Endothelial cell of umbilical vein (primary cell): Measurements from ENCODE around the gene SLC26A4. TPM values are rescaled to one million over a fixed set of nuclear protein-coding genes. Genes with fewer than 3 reads are reported as not detected.

Experiments used
- BruUV-seq: library from RNA; stranded (reverse); fragments of 400-500 nt; replicated peaks from 2 replicates; lab custom pipeline; 2021; lab: Mats Ljungman, UMichigan
- CTCF ChIA-PET: fragments of 300-600, 350-600 bp; sonication (Branson Sonifier 250); formaldehyde crosslinking; loops from one replicate; lab custom pipeline; 2021; ENCODE audit warnings: antibody characterized with exemption, inconsistent platforms; lab: Charles Lee
- POLR2A ChIA-PET: fragments of 300-600, 350-600 bp; sonication (Branson Sonifier 250); formaldehyde crosslinking; loops from one replicate; lab custom pipeline; 2021; ENCODE audit warnings: antibody characterized with exemption, inconsistent platforms; lab: Charles Lee
- DNase-seq: peaks from one replicate; pipeline ENCODE4 v3.0.0-alpha.2; 2011; ENCODE audit warnings: low read depth, low spot score
- FAIRE-seq: peaks from 2 replicates; lab custom pipeline; 2011; peaks lifted over from hg19 to GRCh38; lab: Jason Lieb, UNC
- H2AFZ ChIP-seq: 2 replicates; pipeline ENCODE4 v1.6.0; 2012; ENCODE audit warnings: low read depth, low read length, control low read depth, inconsistent platforms
- H3K27ac ChIP-seq: 2 replicates; pipeline ENCODE4 v1.5.1; 2011; ENCODE audit warnings: low read depth, mild to moderate bottlenecking, control low read depth, low read length, moderate library complexity; ENCODE audit not compliant: insufficient read depth
- H3K27me3 ChIP-seq, 2 experiments: 2 replicates each; pipeline versions ENCODE4 v1.6.0 to v1.6.1; 2011; ENCODE audit warnings: low read length in 2 of 2, mixed read lengths in 1 of 2; ENCODE audit not compliant: control insufficient read depth in 2 of 2, insufficient read depth in 2 of 2
- H3K36me3 ChIP-seq, 2 experiments: 2 replicates in 1 of 2; 3 replicates in 1 of 2; pipeline ENCODE4 v1.5.1; 2011; ENCODE audit warnings: low read length in 2 of 2, mild to moderate bottlenecking in 1 of 2, moderate library complexity in 1 of 2; ENCODE audit not compliant: control insufficient read depth in 2 of 2, insufficient read depth in 2 of 2; ENCODE audit errors: extremely low read depth in 1 of 2
- H3K4me1 ChIP-seq: 3 replicates; pipeline ENCODE4 v1.5.1; 2011; ENCODE audit warnings: mild to moderate bottlenecking, low read length; ENCODE audit not compliant: control insufficient read depth, insufficient read depth; ENCODE audit errors: extremely low read depth
- H3K4me2 ChIP-seq: 2 replicates; pipeline ENCODE4 v1.6.1; 2011; ENCODE audit warnings: low read length, control low read depth, mixed read lengths; ENCODE audit not compliant: insufficient read depth
- H3K4me3 ChIP-seq, 3 experiments: fragments of 200-600 bp in 1 of 3; sonication (generic), shearing (Covaris generic) in 1 of 3; replicated peaks in 1 of 3; 2 replicates each; pipeline ENCODE4 v1.5.1; 2011 to 2016; ENCODE audit warnings: control low read depth in 3 of 3, low read length in 3 of 3, mild to moderate bottlenecking in 2 of 3, inconsistent platforms in 1 of 3, low read depth in 1 of 3, moderate library complexity in 1 of 3; ENCODE audit not compliant: insufficient read depth in 1 of 3
- H3K79me2 ChIP-seq: 2 replicates; pipeline ENCODE4 v1.6.0; 2012; ENCODE audit warnings: low read length, inconsistent platforms; ENCODE audit not compliant: control insufficient read depth, insufficient read depth
- H3K9ac ChIP-seq: replicated peaks from 2 replicates; pipeline ENCODE3; 2011; ENCODE audit warnings: low read length, control low read depth; ENCODE audit not compliant: insufficient read depth; ENCODE audit errors: extremely low read depth
- H3K9me1 ChIP-seq: replicated peaks from 3 replicates; pipeline ENCODE4 v1.6.0; 2011; ENCODE audit warnings: mild to moderate bottlenecking, low read length; ENCODE audit not compliant: control insufficient read depth, insufficient read depth; ENCODE audit errors: extremely low read depth
- H3K9me3 ChIP-seq: replicated peaks from 2 replicates; pipeline ENCODE4 v1.5.1; 2012; ENCODE audit warnings: low read length, inconsistent platforms; ENCODE audit not compliant: control insufficient read depth, insufficient read depth
- H4K20me1 ChIP-seq: replicated peaks from 2 replicates; pipeline ENCODE3; 2011; ENCODE audit warnings: mild to moderate bottlenecking, low read length; ENCODE audit not compliant: control insufficient read depth, insufficient read depth; ENCODE audit errors: extremely low read depth
- EZH2 ChIP-seq: IDR thresholded peaks from 2 replicates; pipeline ENCODE4 v1.6.1; 2012; ENCODE audit warnings: borderline replicate concordance, low read depth, mild to moderate bottlenecking, moderate library complexity, low read length, inconsistent platforms; ENCODE audit not compliant: severe bottlenecking
- FOS ChIP-seq: IDR thresholded peaks from 2 replicates; pipeline ENCODE4 v1.6.1; 2011; ENCODE audit warnings: mild to moderate bottlenecking, low read length, moderate library complexity, borderline replicate concordance; ENCODE audit not compliant: insufficient read depth
- GATA2 ChIP-seq: IDR thresholded peaks from 2 replicates; pipeline ENCODE4 v1.7.0; 2011; ENCODE audit warnings: low read depth, mild to moderate bottlenecking, moderate library complexity, mixed read lengths, low read length; ENCODE audit not compliant: insufficient read length, insufficient read depth
- JUN ChIP-seq: IDR thresholded peaks from 2 replicates; pipeline ENCODE4 v1.6.1; 2011; ENCODE audit warnings: borderline replicate concordance, low read depth; ENCODE audit not compliant: insufficient read length, insufficient read depth
- MYC ChIP-seq: IDR thresholded peaks from one replicate; pipeline ENCODE4 v1.6.1; 2011; ENCODE audit warnings: mild to moderate bottlenecking, low read depth, low read length
- POLR2A ChIP-seq: IDR thresholded peaks from 2 replicates; pipeline ENCODE4 v1.6.1; 2012; ENCODE audit warnings: low read depth, mild to moderate bottlenecking, control low read depth, low read length
- POLR2AphosphoS5 ChIP-seq: IDR thresholded peaks from 2 replicates; pipeline ENCODE4 v1.6.1; 2012; ENCODE audit warnings: low read depth, mild to moderate bottlenecking, control low read depth, low read length, moderate library complexity; ENCODE audit not compliant: insufficient read depth
- dilution Hi-C: fragments of 300-500 bp; cut with MboI; formaldehyde crosslinking; loops from one replicate; pipeline ENCODE4 v1.15.0; 2019; ENCODE audit warnings: low sequenced_read_pairs; ENCODE audit not compliant: extremely low pct_ligation_motif_present
- intact Hi-C: fragments of 100-400 bp; cut with micrococcal nuclease; formaldehyde crosslinking; loops from one replicate; pipeline ENCODE4 v1.10.0; 2022
- polyA plus RNA-seq, 4 experiments: library from polyadenylated mRNA; depleted of rRNA in 3 of 4; stranded (reverse) in 3 of 4; unstranded in 1 of 4; fragments of >200 nt; gene quantifications; 2 replicates each; pipeline versions ENCODE4 v1.2.1 to v1.2.3, GENCODE V29; 2011 to 2012; ENCODE audit warnings: missing spikeins in 1 of 4
- total RNA-seq: library from RNA; stranded (reverse); gene quantifications from 2 replicates; pipeline ENCODE4 v1.2.3, GENCODE V29; 2021
- TF ChIP-seq, protein P1 (sequence below): IDR thresholded peaks from 2 replicates; pipeline ENCODE4 v1.6.1; 2011; ENCODE audit not compliant: insufficient read depth, insufficient read length

Gene SLC26A4
- total and polyA plus RNA-seq, 2 donors (not counting 3 experiments of a cell fraction or from before 2014, with no cell fraction given): 0.77 to 0.79 TPM

DNA sequence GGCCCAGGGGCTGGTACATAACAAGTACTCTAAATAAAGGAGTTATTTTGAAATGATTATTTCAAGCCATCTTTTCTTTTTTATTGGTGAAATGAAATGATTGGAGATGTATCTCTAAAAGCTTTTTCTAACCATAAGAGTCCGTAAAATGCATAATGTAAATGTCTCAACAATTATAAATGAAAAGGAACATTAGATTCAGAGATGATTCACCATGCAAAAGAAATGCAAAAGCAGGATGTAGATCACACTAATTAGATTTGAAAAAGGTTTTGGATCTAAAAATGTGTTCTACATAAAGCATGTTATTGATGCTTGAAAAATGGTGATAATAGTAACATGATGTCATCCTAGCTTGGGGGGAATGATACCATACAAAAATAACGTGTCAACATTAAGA, 15.6 kb downstream of the SLC26A4 start:
- no peak overlapping the region for H3K27ac ChIP-seq
- no peak overlapping the region for H3K4me3 ChIP-seq
- BruUV-seq: no TSS peak
- no peaks in the 10 kb centered on the region for H3K4me1 ChIP-seq
- intact Hi-C loops: no loop called here
- H3K27me3 ChIP-seq: peaks cover 2 to 3% of the 10 kb centered on the region in 2 experiments
- H2AFZ ChIP-seq: no peak overlapping the region
- H4K20me1 ChIP-seq: no peaks in the 10 kb centered on the region
- TF ChIP-seq POLR2AphosphoS5 (no peak), GATA2 (no peak), FOS (no peak), POLR2A (no peak), MYC (no peak), JUN (no peak)
- TF ChIP-seq, protein P1, sequence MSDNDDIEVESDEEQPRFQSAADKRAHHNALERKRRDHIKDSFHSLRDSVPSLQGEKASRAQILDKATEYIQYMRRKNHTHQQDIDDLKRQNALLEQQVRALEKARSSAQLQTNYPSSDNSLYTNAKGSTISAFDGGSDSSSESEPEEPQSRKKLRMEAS: no peak
- H3K4me2 ChIP-seq: no peak overlapping the region
- H3K79me2 ChIP-seq: no peaks in the 10 kb centered on the region
- POLR2A ChIA-PET: no interaction called here
- H3K9me3 ChIP-seq: no peaks in the 10 kb centered on the region
- H3K9ac ChIP-seq: no peak overlapping the region
- no peak for DNase-seq
- no peaks in the 10 kb centered on the region for H3K36me3 ChIP-seq
- dilution Hi-C loops: no loop called here
- FAIRE-seq: no peak
- no peaks in the 10 kb centered on the region for H3K9me1 ChIP-seq
- CTCF ChIA-PET: interaction anchor here (1.1 kb wide), 1 partner anchor 198 kb away, joined by 3 read pairs; no protein-coding TSS in a partner anchor

DNA sequence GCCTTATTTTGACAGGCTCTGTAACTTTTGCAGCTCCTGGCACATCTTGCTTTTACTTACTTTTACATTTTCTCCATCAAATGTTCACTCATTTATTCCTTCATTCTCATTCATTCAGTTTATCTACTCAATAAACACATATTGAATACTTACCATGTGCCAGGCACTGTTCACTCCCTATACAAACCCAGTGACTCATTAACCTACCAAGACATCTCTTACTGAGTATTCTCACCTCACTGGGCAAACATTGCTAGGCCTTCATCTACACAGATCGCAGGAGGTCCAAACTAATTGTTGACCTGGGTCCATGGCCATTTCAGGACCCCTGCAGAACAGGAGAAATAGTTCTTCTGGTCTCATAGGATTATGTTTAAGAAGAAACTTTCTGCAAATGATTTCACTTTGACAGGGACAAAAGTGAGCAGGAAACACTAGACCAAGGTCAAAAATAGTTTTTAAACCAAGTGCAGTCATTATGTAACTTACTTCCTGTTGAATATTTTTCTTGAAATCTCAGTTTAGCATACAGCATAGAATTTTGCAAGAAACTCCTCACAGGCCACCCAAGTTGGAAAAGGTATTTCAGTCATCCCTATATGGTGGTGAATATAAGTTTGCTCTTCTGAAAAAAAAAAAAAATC, 17.6 kb downstream of the SLC26A4 start:
- Histone ChIP-seq H2AFZ (no peak overlapping the region), H3K9me1 (no peaks in the 10 kb centered on the region), H3K79me2 (no peaks in the 10 kb centered on the region), H3K27me3 (no peaks in the 10 kb centered on the region), H3K4me2 (no peak overlapping the region), H3K27ac (no peak overlapping the region), H4K20me1 (no peaks in the 10 kb centered on the region), H3K9ac (no peak overlapping the region), H3K9me3 (no peaks in the 10 kb centered on the region), H3K4me1 (no peaks in the 10 kb centered on the region), H3K4me3 (no peak overlapping the region), H3K36me3 (no peaks in the 10 kb centered on the region)
- dilution Hi-C loops: no loop called here
- no TSS peak for BruUV-seq
- DNase-seq (no peak), FAIRE-seq (no peak)
- CTCF ChIA-PET: no interaction called here
- POLR2A ChIA-PET: no interaction called here
- TF ChIP-seq EZH2 (no peak), JUN (no peak), POLR2A (no peak), MYC (no peak)
- intact Hi-C loops: no loop called here
